Endothelial cell of umbilical vein (primary cell): Measurements from ENCODE around the gene MAML1. TPM values are rescaled to one million over a fixed set of nuclear protein-coding genes. Genes with fewer than 3 reads are reported as not detected.

Experiments used
- BruUV-seq: library from RNA; stranded (reverse); fragments of 400-500 nt; replicated peaks from 2 replicates; lab custom pipeline; 2021; lab: Mats Ljungman, UMichigan
- CTCF ChIA-PET: fragments of 300-600, 350-600 bp; sonication (Branson Sonifier 250); formaldehyde crosslinking; loops from one replicate; lab custom pipeline; 2021; ENCODE audit warnings: antibody characterized with exemption, inconsistent platforms; lab: Charles Lee
- POLR2A ChIA-PET: fragments of 300-600, 350-600 bp; sonication (Branson Sonifier 250); formaldehyde crosslinking; loops from one replicate; lab custom pipeline; 2021; ENCODE audit warnings: antibody characterized with exemption, inconsistent platforms; lab: Charles Lee
- DNase-seq: peaks from one replicate; pipeline ENCODE4 v3.0.0-alpha.2; 2011; ENCODE audit warnings: low read depth, low spot score
- FAIRE-seq: peaks from 2 replicates; lab custom pipeline; 2011; peaks lifted over from hg19 to GRCh38; lab: Jason Lieb, UNC
- H2AFZ ChIP-seq: 2 replicates; pipeline ENCODE4 v1.6.0; 2012; ENCODE audit warnings: low read depth, low read length, control low read depth, inconsistent platforms
- H3K27ac ChIP-seq: 2 replicates; pipeline ENCODE4 v1.5.1; 2011; ENCODE audit warnings: low read depth, mild to moderate bottlenecking, control low read depth, low read length, moderate library complexity; ENCODE audit not compliant: insufficient read depth
- H3K27me3 ChIP-seq, 2 experiments: 2 replicates each; pipeline versions ENCODE4 v1.6.0 to v1.6.1; 2011; ENCODE audit warnings: low read length in 2 of 2, mixed read lengths in 1 of 2; ENCODE audit not compliant: control insufficient read depth in 2 of 2, insufficient read depth in 2 of 2
- H3K36me3 ChIP-seq, 2 experiments: 2 replicates in 1 of 2; 3 replicates in 1 of 2; pipeline ENCODE4 v1.5.1; 2011; ENCODE audit warnings: low read length in 2 of 2, mild to moderate bottlenecking in 1 of 2, moderate library complexity in 1 of 2; ENCODE audit not compliant: control insufficient read depth in 2 of 2, insufficient read depth in 2 of 2; ENCODE audit errors: extremely low read depth in 1 of 2
- H3K4me1 ChIP-seq: 3 replicates; pipeline ENCODE4 v1.5.1; 2011; ENCODE audit warnings: mild to moderate bottlenecking, low read length; ENCODE audit not compliant: control insufficient read depth, insufficient read depth; ENCODE audit errors: extremely low read depth
- H3K4me2 ChIP-seq: 2 replicates; pipeline ENCODE4 v1.6.1; 2011; ENCODE audit warnings: low read length, control low read depth, mixed read lengths; ENCODE audit not compliant: insufficient read depth
- H3K4me3 ChIP-seq, 3 experiments: fragments of 200-600 bp in 1 of 3; sonication (generic), shearing (Covaris generic) in 1 of 3; replicated peaks in 1 of 3; 2 replicates each; pipeline ENCODE4 v1.5.1; 2011 to 2016; ENCODE audit warnings: control low read depth in 3 of 3, low read length in 3 of 3, mild to moderate bottlenecking in 2 of 3, inconsistent platforms in 1 of 3, low read depth in 1 of 3, moderate library complexity in 1 of 3; ENCODE audit not compliant: insufficient read depth in 1 of 3
- H3K79me2 ChIP-seq: 2 replicates; pipeline ENCODE4 v1.6.0; 2012; ENCODE audit warnings: low read length, inconsistent platforms; ENCODE audit not compliant: control insufficient read depth, insufficient read depth
- H3K9ac ChIP-seq: replicated peaks from 2 replicates; pipeline ENCODE3; 2011; ENCODE audit warnings: low read length, control low read depth; ENCODE audit not compliant: insufficient read depth; ENCODE audit errors: extremely low read depth
- H3K9me1 ChIP-seq: replicated peaks from 3 replicates; pipeline ENCODE4 v1.6.0; 2011; ENCODE audit warnings: mild to moderate bottlenecking, low read length; ENCODE audit not compliant: control insufficient read depth, insufficient read depth; ENCODE audit errors: extremely low read depth
- H3K9me3 ChIP-seq: replicated peaks from 2 replicates; pipeline ENCODE4 v1.5.1; 2012; ENCODE audit warnings: low read length, inconsistent platforms; ENCODE audit not compliant: control insufficient read depth, insufficient read depth
- H4K20me1 ChIP-seq: replicated peaks from 2 replicates; pipeline ENCODE3; 2011; ENCODE audit warnings: mild to moderate bottlenecking, low read length; ENCODE audit not compliant: control insufficient read depth, insufficient read depth; ENCODE audit errors: extremely low read depth
- EZH2 ChIP-seq: IDR thresholded peaks from 2 replicates; pipeline ENCODE4 v1.6.1; 2012; ENCODE audit warnings: borderline replicate concordance, low read depth, mild to moderate bottlenecking, moderate library complexity, low read length, inconsistent platforms; ENCODE audit not compliant: severe bottlenecking
- FOS ChIP-seq: IDR thresholded peaks from 2 replicates; pipeline ENCODE4 v1.6.1; 2011; ENCODE audit warnings: mild to moderate bottlenecking, low read length, moderate library complexity, borderline replicate concordance; ENCODE audit not compliant: insufficient read depth
- GATA2 ChIP-seq: IDR thresholded peaks from 2 replicates; pipeline ENCODE4 v1.7.0; 2011; ENCODE audit warnings: low read depth, mild to moderate bottlenecking, moderate library complexity, mixed read lengths, low read length; ENCODE audit not compliant: insufficient read length, insufficient read depth
- JUN ChIP-seq: IDR thresholded peaks from 2 replicates; pipeline ENCODE4 v1.6.1; 2011; ENCODE audit warnings: borderline replicate concordance, low read depth; ENCODE audit not compliant: insufficient read length, insufficient read depth
- MYC ChIP-seq: IDR thresholded peaks from one replicate; pipeline ENCODE4 v1.6.1; 2011; ENCODE audit warnings: mild to moderate bottlenecking, low read depth, low read length
- POLR2A ChIP-seq: IDR thresholded peaks from 2 replicates; pipeline ENCODE4 v1.6.1; 2012; ENCODE audit warnings: low read depth, mild to moderate bottlenecking, control low read depth, low read length
- POLR2AphosphoS5 ChIP-seq: IDR thresholded peaks from 2 replicates; pipeline ENCODE4 v1.6.1; 2012; ENCODE audit warnings: low read depth, mild to moderate bottlenecking, control low read depth, low read length, moderate library complexity; ENCODE audit not compliant: insufficient read depth
- dilution Hi-C: fragments of 300-500 bp; cut with MboI; formaldehyde crosslinking; loops from one replicate; pipeline ENCODE4 v1.15.0; 2019; ENCODE audit warnings: low sequenced_read_pairs; ENCODE audit not compliant: extremely low pct_ligation_motif_present
- intact Hi-C: fragments of 100-400 bp; cut with micrococcal nuclease; formaldehyde crosslinking; loops from one replicate; pipeline ENCODE4 v1.10.0; 2022
- polyA plus RNA-seq, 4 experiments: library from polyadenylated mRNA; depleted of rRNA in 3 of 4; stranded (reverse) in 3 of 4; unstranded in 1 of 4; fragments of >200 nt; gene quantifications; 2 replicates each; pipeline versions ENCODE4 v1.2.1 to v1.2.3, GENCODE V29; 2011 to 2012; ENCODE audit warnings: missing spikeins in 1 of 4
- total RNA-seq: library from RNA; stranded (reverse); gene quantifications from 2 replicates; pipeline ENCODE4 v1.2.3, GENCODE V29; 2021
- TF ChIP-seq, protein P1 (sequence below), 2 donors: IDR thresholded peaks; 1 replicate in 1 of 2; 2 replicates in 1 of 2; pipeline ENCODE4 v1.5.1; 2011; ENCODE audit warnings: low read length in 2 of 2, mild to moderate bottlenecking in 2 of 2, moderate library complexity in 2 of 2, control low read depth in 1 of 2, inconsistent platforms in 1 of 2, low read depth in 1 of 2; ENCODE audit not compliant: insufficient read depth in 1 of 2; ENCODE audit errors: extremely low read depth in 1 of 2
- TF ChIP-seq, protein P2 (sequence below): IDR thresholded peaks from 2 replicates; pipeline ENCODE4 v1.6.1; 2011; ENCODE audit not compliant: insufficient read depth, insufficient read length

MAML1 gene
- total and polyA plus RNA-seq, 2 donors (not counting 3 experiments of a cell fraction or from before 2014, with no cell fraction given) = 12.4 to 29.0 TPM

DNA sequence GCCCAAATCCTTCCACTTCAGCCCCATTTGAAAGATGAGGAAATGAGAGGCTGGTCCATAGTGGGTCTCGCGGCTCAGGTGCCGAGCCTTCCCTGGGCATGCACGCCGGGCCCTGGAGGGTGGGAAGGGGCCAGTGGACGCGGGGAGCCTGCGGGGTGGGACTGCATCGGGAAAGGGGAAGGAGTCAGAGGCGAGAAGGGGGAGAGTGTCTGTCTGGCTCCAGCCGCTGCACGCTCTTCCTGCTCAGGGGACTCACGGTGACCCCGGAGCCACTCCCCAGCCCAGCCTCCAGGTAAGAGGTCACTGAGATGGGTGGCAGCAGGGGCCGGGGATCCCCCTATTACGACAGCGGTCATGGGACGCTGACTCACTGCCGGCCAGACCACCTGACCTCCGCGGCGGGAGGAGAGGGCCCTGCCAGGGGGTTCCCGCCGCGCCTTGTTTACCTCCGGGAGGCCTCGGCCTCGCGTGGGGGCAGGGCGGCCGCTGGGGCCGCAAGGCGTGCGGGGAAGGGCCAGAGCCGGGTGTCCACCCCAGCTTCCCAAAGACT is 86.2 kb downstream of the MAML1 start:
- peak; percentile 94 for FAIRE-seq
- no TSS peak for BruUV-seq
- peak overlapping the region; percentile 4 for H2AFZ ChIP-seq
- no peak for TF ChIP-seq EZH2
- TF ChIP-seq, protein P1, sequence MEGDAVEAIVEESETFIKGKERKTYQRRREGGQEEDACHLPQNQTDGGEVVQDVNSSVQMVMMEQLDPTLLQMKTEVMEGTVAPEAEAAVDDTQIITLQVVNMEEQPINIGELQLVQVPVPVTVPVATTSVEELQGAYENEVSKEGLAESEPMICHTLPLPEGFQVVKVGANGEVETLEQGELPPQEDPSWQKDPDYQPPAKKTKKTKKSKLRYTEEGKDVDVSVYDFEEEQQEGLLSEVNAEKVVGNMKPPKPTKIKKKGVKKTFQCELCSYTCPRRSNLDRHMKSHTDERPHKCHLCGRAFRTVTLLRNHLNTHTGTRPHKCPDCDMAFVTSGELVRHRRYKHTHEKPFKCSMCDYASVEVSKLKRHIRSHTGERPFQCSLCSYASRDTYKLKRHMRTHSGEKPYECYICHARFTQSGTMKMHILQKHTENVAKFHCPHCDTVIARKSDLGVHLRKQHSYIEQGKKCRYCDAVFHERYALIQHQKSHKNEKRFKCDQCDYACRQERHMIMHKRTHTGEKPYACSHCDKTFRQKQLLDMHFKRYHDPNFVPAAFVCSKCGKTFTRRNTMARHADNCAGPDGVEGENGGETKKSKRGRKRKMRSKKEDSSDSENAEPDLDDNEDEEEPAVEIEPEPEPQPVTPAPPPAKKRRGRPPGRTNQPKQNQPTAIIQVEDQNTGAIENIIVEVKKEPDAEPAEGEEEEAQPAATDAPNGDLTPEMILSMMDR (IDR thresholded peaks at IDR 0.05; ENCODE audit: extremely low read depth in 1 of 2, insufficient read depth in 1 of 2, low read depth in 1 of 2, low read length in 2 of 2) = no peak
- no peak for TF ChIP-seq MYC
- TF ChIP-seq JUN = peak; percentile 41
- TF ChIP-seq, protein P2, sequence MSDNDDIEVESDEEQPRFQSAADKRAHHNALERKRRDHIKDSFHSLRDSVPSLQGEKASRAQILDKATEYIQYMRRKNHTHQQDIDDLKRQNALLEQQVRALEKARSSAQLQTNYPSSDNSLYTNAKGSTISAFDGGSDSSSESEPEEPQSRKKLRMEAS = no peak
- TF ChIP-seq POLR2AphosphoS5 = peak; percentile 90
- no peak for TF ChIP-seq GATA2
- peak; percentile 26 for TF ChIP-seq POLR2A
- peak; percentile 81 for TF ChIP-seq FOS
- intact Hi-C loops = loop anchor here (1.0 to 5.0 kb wide), 2 partner anchors 12 to 197 kb away; partner anchors contain the start of gene HNRNPH1
- H3K4me3 ChIP-seq = peak overlapping the region in 1 of 3 experiments; percentile 9
- H3K79me2 ChIP-seq = peaks cover 32% of the 10 kb centered on the region
- dilution Hi-C loops = no loop called here
- no peaks in the 10 kb centered on the region for H3K9me3 ChIP-seq
- POLR2A ChIA-PET = no interaction called here
- H3K27me3 ChIP-seq = no peaks in the 10 kb centered on the region
- CTCF ChIA-PET = interaction anchor here (1.8 to 2.6 kb wide), 3 partner anchors 17 to 56 kb away, joined by 5 to 21 read pairs (median 10); no protein-coding TSS in a partner anchor
- peak overlapping the region; percentile 70 for H3K9ac ChIP-seq
- H3K36me3 ChIP-seq = peaks cover 7 to 11% of the 10 kb centered on the region in 2 experiments
- DNase-seq = peak; percentile 95
- H3K4me1 ChIP-seq = peaks cover 37% of the 10 kb centered on the region
- H4K20me1 ChIP-seq = peaks cover 5% of the 10 kb centered on the region
- H3K9me1 ChIP-seq = no peaks in the 10 kb centered on the region
- H3K4me2 ChIP-seq = no peak overlapping the region
- H3K27ac ChIP-seq = peak overlapping the region; percentile 96
